H4 (cell line): Measurements from ENCODE around the gene CEP250. TPM values are rescaled to one million over a fixed set of nuclear protein-coding genes. Genes with fewer than 3 reads are reported as not detected.
A peak's percentile ranks its signal among the peaks of the same experiment; 100 is the strongest.
"Not testable (repeated sequence)": the region's sequence is repeated elsewhere in the genome, so short reads cannot be mapped to it uniquely, and the experiment has no call there.

Experiments
- DNase-seq: peaks from one replicate; pipeline ENCODE4 v3.0.0-alpha.2; 2015; ENCODE audit warnings: low spot score
- total RNA-seq: library from RNA; depleted of rRNA; stranded (reverse); fragments of >200 nt; shearing (Covaris generic); gene quantifications from 2 replicates; pipeline ENCODE4 v1.2.3, GENCODE V29; 2014; rRNA removed

The CEP250 gene
- total RNA-seq, result 11.5 and 15.3 TPM in 2 replicates

GRCh38 chr20:35454881-35455609, at the start of gene CEP250:
TSS of gene CEP250 (plus strand) at chr20:35455598. CDS start at chr20:35462368, 6,770 bp downstream.
- peak; percentile 80 for DNase-seq

GRCh38 chr20:35405775-35406174, 49.6 kb upstream of the CEP250 start:
- DNase-seq, result no peak

- no peak for DNase-seq
Observed at GRCh38 chr20:35408270-35408669, 47.1 kb upstream of the CEP250 start.

- DNase-seq, result no peak
Observed at GRCh38 chr20:35409542-35409941, 45.9 kb upstream of the CEP250 start.

GRCh38 chr20:35410613-35411012, 44.8 kb upstream of the CEP250 start:
- DNase-seq, result no peak

- DNase-seq, result no peak
Observed at GRCh38 chr20:35421322-35421721, 34.1 kb upstream of the CEP250 start.

GRCh38 chr20:35431621-35432429, 23.6 kb upstream of the CEP250 start:
- no peak for DNase-seq

GRCh38 chr20:35432430-35432735, 23.0 kb upstream of the CEP250 start:
- DNase-seq, result no peak

- DNase-seq, result no peak
Observed at GRCh38 chr20:35433337-35433736, 22.1 kb upstream of the CEP250 start.

GRCh38 chr20:35434085-35435005, 21.1 kb upstream of the CEP250 start:
- no peak for DNase-seq

- DNase-seq, result no peak
Observed at GRCh38 chr20:35436177-35436573, 19.2 kb upstream of the CEP250 start.

GRCh38 chr20:35437599-35437998, 17.8 kb upstream of the CEP250 start:
- no peak for DNase-seq

- DNase-seq, result peak; percentile 82
Observed at GRCh38 chr20:35443003-35443402, 12.4 kb upstream of the CEP250 start.

- no peak for DNase-seq
Observed at GRCh38 chr20:35444226-35444625, 11.2 kb upstream of the CEP250 start.

GRCh38 chr20:35446356-35447078, 8.9 kb upstream of the CEP250 start:
- DNase-seq, result no peak

- peak; percentile 70 for DNase-seq
Observed at GRCh38 chr20:35447082-35447789, 8.2 kb upstream of the CEP250 start.

GRCh38 chr20:35448788-35449373, 6.5 kb upstream of the CEP250 start:
- DNase-seq, result no peak

- not testable (repeated sequence) for DNase-seq
Observed at GRCh38 chr20:35449855-35450254, 5.5 kb upstream of the CEP250 start.

GRCh38 chr20:35451295-35451694, 4.1 kb upstream of the CEP250 start:
- no peak for DNase-seq

- DNase-seq, result no peak
Observed at GRCh38 chr20:35453647-35454046, 1.8 kb upstream of the CEP250 start.
